GM23248 (cell line): ENCODE measurements around the gene LMAN2.

Experiments
- EZH2 ChIP-seq: fragments of 200-600 bp; sonication (generic); IDR thresholded peaks from 2 replicates; pipeline ENCODE4 v1.6.1; 2018; ENCODE audit warnings: antibody characterized with exemption, mild to moderate bottlenecking; ENCODE audit not compliant: insufficient read depth, poor library complexity, severe bottlenecking
- EZH2phosphoT487 ChIP-seq: fragments of 200-600 bp; sonication (generic); IDR thresholded peaks from 2 replicates; pipeline ENCODE4 v1.6.1; 2018; ENCODE audit warnings: antibody characterized with exemption, moderate library complexity, mild to moderate bottlenecking, low read depth; ENCODE audit not compliant: insufficient read depth

DNA sequence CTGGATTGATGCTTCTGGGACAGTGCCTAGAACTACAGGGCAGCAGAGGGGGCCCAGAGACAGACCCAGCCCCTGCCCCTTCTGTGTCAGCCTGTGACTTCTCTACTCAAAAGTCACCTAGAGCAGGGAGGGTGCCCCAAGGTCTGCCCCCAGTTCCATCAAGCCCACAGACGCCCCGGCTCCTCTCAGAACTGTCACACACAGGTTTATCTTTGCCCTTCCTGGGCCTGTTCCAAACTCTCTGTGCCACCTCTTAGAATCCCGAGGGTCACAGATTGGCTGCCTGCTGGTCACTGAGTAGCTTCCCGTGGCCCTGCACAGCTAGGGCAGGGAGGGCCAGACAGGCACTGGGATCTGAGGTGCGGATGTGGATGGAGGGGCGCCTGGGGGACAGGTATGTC lies 8.0 kb upstream of the LMAN2 start:
- TF ChIP-seq EZH2 (no peak), EZH2phosphoT487 (no peak)
